Astrocyte of the cerebellum (primary cell): ENCODE results near the gene CACNA2D3.
A peak's percentile ranks its signal among the peaks of the same experiment; 100 is the strongest.

Experiments used
- DNase-seq: peaks from one replicate; pipeline ENCODE4 v3.0.0-alpha.2; 2011; ENCODE audit warnings: low read depth
- H3K4me3 ChIP-seq: 2 replicates; pipeline ENCODE4 v1.5.1; 2011; ENCODE audit warnings: mild to moderate bottlenecking, low read depth, low read length, moderate library complexity
- CTCF ChIP-seq: IDR thresholded peaks from 2 replicates; pipeline ENCODE4 v1.5.1; 2012; ENCODE audit warnings: low read length, low read depth, moderate library complexity, mild to moderate bottlenecking; ENCODE audit errors: missing control alignments
- in situ Hi-C: cut with HindIII; loops from 2 replicates; pipeline ENCODE4 v1.10.0; 2017; ENCODE audit warnings: low sequenced_read_pairs

The CACNA2D3 gene

GRCh38 chr3:54580453-54580852, 458.1 kb downstream of the CACNA2D3 start:
- no peak overlapping the region for H3K4me3 ChIP-seq
- in situ Hi-C loops: no loop called here
- TF ChIP-seq CTCF: no peak
- no peak for DNase-seq

GRCh38 chr3:54582424-54582823, 460.1 kb downstream of the CACNA2D3 start:
- no peak for TF ChIP-seq CTCF
- in situ Hi-C loops: no loop called here
- no peak for DNase-seq
- H3K4me3 ChIP-seq: no peak overlapping the region

GRCh38 chr3:54591157-54591556, 468.8 kb downstream of the CACNA2D3 start:
- TF ChIP-seq CTCF: no peak
- no peak overlapping the region for H3K4me3 ChIP-seq
- no peak for DNase-seq
- in situ Hi-C loops: no loop called here

- H3K4me3 ChIP-seq: no peak overlapping the region
- in situ Hi-C loops: no loop called here
- TF ChIP-seq CTCF: no peak
- no peak for DNase-seq
Measured at GRCh38 chr3:54593653-54594052, 471.3 kb downstream of the CACNA2D3 start.

- no peak for TF ChIP-seq CTCF
- no peak for DNase-seq
- in situ Hi-C loops: no loop called here
- H3K4me3 ChIP-seq: no peak overlapping the region
Measured at GRCh38 chr3:54596087-54596486, 473.7 kb downstream of the CACNA2D3 start.

- TF ChIP-seq CTCF: no peak
- in situ Hi-C loops: loop anchor here (10.0 kb wide), 1 partner anchor 195 kb away; no protein-coding TSS in a partner anchor
- DNase-seq: no peak
- H3K4me3 ChIP-seq: peak overlapping the region; percentile 6
Measured at GRCh38 chr3:54599716-54600115, 477.4 kb downstream of the CACNA2D3 start.
